AG10803 (cell line): Measurements from ENCODE around the gene NATD1.
A peak's percentile ranks its signal among the peaks of the same experiment; 100 is the strongest.

ENCODE experiments used
- DNase-seq: peaks from one replicate; pipeline ENCODE4 v3.0.0; 2010; ENCODE audit warnings: low read depth
- H3K4me3 ChIP-seq: 2 replicates; pipeline ENCODE4 v1.5.1; 2011; ENCODE audit warnings: mild to moderate bottlenecking, low read length, control low read depth
- CTCF ChIP-seq: conservative IDR thresholded peaks from 2 replicates; pipeline ENCODE4 v1.5.1; 2011; ENCODE audit warnings: mild to moderate bottlenecking, low read length, control low read depth, inconsistent platforms

NATD1 gene

GRCh38 chr17:21288571-21289017, 35.4 kb upstream of the NATD1 start:
- no peak for TF ChIP-seq CTCF
- H3K4me3 ChIP-seq, result peak overlapping the region; percentile 98
- no peak for DNase-seq

GRCh38 chr17:21287703-21288449, 34.7 kb upstream of the NATD1 start:
- peak; percentile 97 for DNase-seq
- H3K4me3 ChIP-seq, result peak overlapping the region; percentile 98

GRCh38 chr17:21286909-21287702, 33.9 kb upstream of the NATD1 start:
- TF ChIP-seq CTCF, result no peak
- no peak for DNase-seq
- peak overlapping the region; percentile 98 for H3K4me3 ChIP-seq

More at GRCh38 chr17:21287703-21288449, 34.7 kb upstream of the NATD1 start:
- no peak for TF ChIP-seq CTCF

- no peak for TF ChIP-seq CTCF
- peak; percentile 98 for DNase-seq
- H3K4me3 ChIP-seq, result peak overlapping the region; percentile 98
These were observed 33.0 kb upstream of the NATD1 start for GRCh38 chr17:21286066-21286770.

GRCh38 chr17:21285164-21286065, 32.2 kb upstream of the NATD1 start:
- DNase-seq, result peak; percentile 64
- no peak; the same call in 1 of the 2 replicates for TF ChIP-seq CTCF

More at GRCh38 chr17:21285164-21286065, 32.2 kb upstream of the NATD1 start:
- peak overlapping the region; percentile 98 for H3K4me3 ChIP-seq
